ENCODE measurements around the gene FLNA. TPM values are rescaled to one million over a fixed set of nuclear protein-coding genes. Genes with fewer than 3 reads are reported as not detected.

Gene FLNA
- total and polyA plus RNA-seq, 9 of the 15 experiments (the other 6 are each of a cell fraction or from before 2014, with no cell fraction given), result 6.2 to 735 (median 135) TPM

DNA sequence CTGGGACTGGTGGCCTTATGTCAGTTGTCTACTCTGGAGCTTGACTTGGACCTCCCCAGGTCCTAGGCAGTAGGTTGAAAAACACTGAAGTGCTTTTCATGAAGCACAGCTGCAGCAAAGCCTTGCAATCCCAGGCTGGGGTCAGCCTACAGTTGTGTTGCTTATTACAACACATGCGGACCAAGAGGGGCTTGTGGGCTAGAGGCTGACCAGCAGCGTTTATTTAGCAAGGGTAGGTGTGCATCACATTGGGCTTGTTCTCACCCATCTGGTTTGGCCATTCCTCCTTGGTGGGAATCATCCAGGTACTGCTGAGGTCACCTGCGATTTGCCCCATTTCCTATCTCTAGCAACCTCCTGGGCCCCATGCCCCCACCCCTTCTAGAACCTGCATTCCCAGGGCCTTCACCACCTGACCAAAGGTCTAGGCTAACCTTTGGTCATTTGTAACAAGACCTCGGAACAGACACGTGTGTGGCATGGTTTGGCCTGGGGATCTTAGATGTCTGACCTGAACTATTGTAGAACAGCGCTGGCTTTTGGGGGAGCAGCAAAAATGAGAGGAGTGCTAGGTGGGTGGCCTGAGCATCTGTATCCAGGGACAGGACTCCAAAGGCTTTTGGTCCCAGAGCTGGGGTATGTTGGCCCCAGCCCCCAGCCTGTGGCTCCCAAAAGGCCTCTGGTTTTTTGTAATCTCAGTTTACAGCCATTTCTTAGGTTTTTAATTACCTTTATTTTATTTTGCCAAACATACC is 26.8 kb upstream of the FLNA start (continued):
- TF ChIP-seq FOXP4 (CRISPR knock-in tag; IDR thresholded peaks at IDR 0.05; ENCODE audit: borderline replicate concordance), result no peak
- TF ChIP-seq ZNF431 (CRISPR knock-in tag; IDR thresholded peaks at IDR 0.05), result no peak; the same call in 1 of the 2 replicates
- no peak for TF ChIP-seq FOXM1 (IDR thresholded peaks at IDR 0.05; ENCODE audit: low read depth)
- TF ChIP-seq FOXM1 (CRISPR knock-in tag; IDR thresholded peaks at IDR 0.05; ENCODE audit: low read depth), result no peak; the same call in 1 of the 2 replicates
- no peak for TF ChIP-seq ZNF134 (CRISPR knock-in tag; conservative IDR thresholded peaks at IDR 0.05)
- TF ChIP-seq, protein P1, sequence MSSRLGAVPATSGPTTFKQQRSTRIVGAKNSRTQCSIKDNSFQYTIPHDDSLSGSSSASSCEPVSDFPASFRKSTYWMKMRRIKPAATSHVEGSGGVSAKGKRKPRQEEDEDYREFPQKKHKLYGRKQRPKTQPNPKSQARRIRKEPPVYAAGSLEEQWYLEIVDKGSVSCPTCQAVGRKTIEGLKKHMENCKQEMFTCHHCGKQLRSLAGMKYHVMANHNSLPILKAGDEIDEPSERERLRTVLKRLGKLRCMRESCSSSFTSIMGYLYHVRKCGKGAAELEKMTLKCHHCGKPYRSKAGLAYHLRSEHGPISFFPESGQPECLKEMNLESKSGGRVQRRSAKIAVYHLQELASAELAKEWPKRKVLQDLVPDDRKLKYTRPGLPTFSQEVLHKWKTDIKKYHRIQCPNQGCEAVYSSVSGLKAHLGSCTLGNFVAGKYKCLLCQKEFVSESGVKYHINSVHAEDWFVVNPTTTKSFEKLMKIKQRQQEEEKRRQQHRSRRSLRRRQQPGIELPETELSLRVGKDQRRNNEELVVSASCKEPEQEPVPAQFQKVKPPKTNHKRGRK (tag; IDR thresholded peaks at IDR 0.05), result no peak
- no peak for TF ChIP-seq XRCC5 (IDR thresholded peaks at IDR 0.05; ENCODE audit: low read depth, low read length)
- peak; percentile 77; the same call in 1 of the 2 replicates for TF ChIP-seq NR2C2 (CRISPR knock-in tag; IDR thresholded peaks at IDR 0.05)
- no peak for TF ChIP-seq NR2C2 (tag; IDR thresholded peaks at IDR 0.05)
- no peak for TF ChIP-seq MGA (IDR thresholded peaks at IDR 0.05)
- 0 out of 2 replicates have a peak, but pooled peaks have one; percentile 62 for TF ChIP-seq NFXL1 (CRISPR knock-in tag; IDR thresholded peaks at IDR 0.05)
